ENCODE data around the gene PTPRK. TPM values are rescaled to one million over a fixed set of nuclear protein-coding genes. Genes with fewer than 3 reads are reported as not detected.

PTPRK gene
- total RNA-seq, 2 donors from 2014 or later, result 94.1 to 117 TPM

GRCh38 chr6:128479048-128479666 is 41.2 kb downstream of the PTPRK start:
- no peak for DNase-seq
- intact Hi-C loops (cut with DNase I), result no loop called here
- no peak overlapping the region for H3K4me3 ChIP-seq

GRCh38 chr6:128478230-128479047 is 42.0 kb downstream of the PTPRK start:
- Histone ChIP-seq H3K27ac (peak overlapping the region; percentile 74), H3K4me3 (peak overlapping the region; percentile 17), H3K27me3 (no peaks in the 10 kb centered on the region), H3K36me3 (no peaks in the 10 kb centered on the region), H3K4me1 (no peaks in the 10 kb centered on the region), H3K9ac (ENCODE audit: low read depth in 2 of 2, low read length in 2 of 2) (peak overlapping the region; percentile 6 to 43), H3K9me3 (no peaks in the 10 kb centered on the region)
- DNase-seq, result no peak
- no peak for TF ChIP-seq CTCF (IDR thresholded peaks at IDR 0.05)
- intact Hi-C loops (cut with DNase I), result no loop called here

More at GRCh38 chr6:128479048-128479666, 41.2 kb downstream of the PTPRK start:
- Histone ChIP-seq H3K9me3 (no peaks in the 10 kb centered on the region), H3K27me3 (no peaks in the 10 kb centered on the region), H3K4me1 (no peaks in the 10 kb centered on the region), H3K27ac (peak overlapping the region; percentile 74), H3K9ac (ENCODE audit: low read depth in 2 of 2, low read length in 2 of 2) (no peak overlapping the region), H3K36me3 (no peaks in the 10 kb centered on the region)
- no peak for TF ChIP-seq CTCF (IDR thresholded peaks at IDR 0.05)

- H3K4me1 ChIP-seq, result no peaks in the 10 kb centered on the region
- H3K36me3 ChIP-seq, result no peaks in the 10 kb centered on the region
- H3K27me3 ChIP-seq, result no peaks in the 10 kb centered on the region
- H3K9me3 ChIP-seq, result no peaks in the 10 kb centered on the region
- TF ChIP-seq CTCF (IDR thresholded peaks at IDR 0.05), result no peak
- DNase-seq, result no peak
- H3K4me3 ChIP-seq, result no peak overlapping the region
- H3K27ac ChIP-seq, result no peak overlapping the region
- H3K9ac ChIP-seq (ENCODE audit: low read depth in 2 of 2, low read length in 2 of 2), result no peak overlapping the region
- intact Hi-C loops (cut with DNase I), result no loop called here
These were observed 45.5 kb downstream of the PTPRK start for GRCh38 chr6:128474933-128475332.

GRCh38 chr6:128474481-128474880 is 45.9 kb downstream of the PTPRK start:
- DNase-seq, result no peak
- no peak overlapping the region for H3K9ac ChIP-seq (ENCODE audit: low read depth in 2 of 2, low read length in 2 of 2)
- no peaks in the 10 kb centered on the region for H3K27me3 ChIP-seq

GRCh38 chr6:128471907-128472306 is 48.5 kb downstream of the PTPRK start:
- intact Hi-C loops (cut with DNase I), result no loop called here
- Histone ChIP-seq H3K27me3 (no peaks in the 10 kb centered on the region), H3K27ac (no peak overlapping the region), H3K36me3 (no peaks in the 10 kb centered on the region), H3K9me3 (no peaks in the 10 kb centered on the region), H3K4me1 (no peaks in the 10 kb centered on the region), H3K4me3 (no peak overlapping the region), H3K9ac (ENCODE audit: low read depth in 2 of 2, low read length in 2 of 2) (no peak overlapping the region)
- no peak for TF ChIP-seq CTCF (IDR thresholded peaks at IDR 0.05)
- DNase-seq, result no peak

More at GRCh38 chr6:128474481-128474880, 45.9 kb downstream of the PTPRK start:
- TF ChIP-seq CTCF (IDR thresholded peaks at IDR 0.05), result no peak
- Histone ChIP-seq H3K27ac (no peak overlapping the region), H3K4me3 (no peak overlapping the region), H3K9me3 (no peaks in the 10 kb centered on the region), H3K36me3 (no peaks in the 10 kb centered on the region), H3K4me1 (no peaks in the 10 kb centered on the region)
- intact Hi-C loops (cut with DNase I), result no loop called here

All from colonic mucosa (tissue), 4 donors.